NCI-H748 treated with DMSO at 0.1 percent for 48 hours (cell line): ENCODE results near the gene CTRB2.

Experiments
- DNase-seq: peaks from one replicate; lab custom pipeline; 2025; lab: John Stamatoyannopoulos, UW

CTRB2 gene

DNA sequence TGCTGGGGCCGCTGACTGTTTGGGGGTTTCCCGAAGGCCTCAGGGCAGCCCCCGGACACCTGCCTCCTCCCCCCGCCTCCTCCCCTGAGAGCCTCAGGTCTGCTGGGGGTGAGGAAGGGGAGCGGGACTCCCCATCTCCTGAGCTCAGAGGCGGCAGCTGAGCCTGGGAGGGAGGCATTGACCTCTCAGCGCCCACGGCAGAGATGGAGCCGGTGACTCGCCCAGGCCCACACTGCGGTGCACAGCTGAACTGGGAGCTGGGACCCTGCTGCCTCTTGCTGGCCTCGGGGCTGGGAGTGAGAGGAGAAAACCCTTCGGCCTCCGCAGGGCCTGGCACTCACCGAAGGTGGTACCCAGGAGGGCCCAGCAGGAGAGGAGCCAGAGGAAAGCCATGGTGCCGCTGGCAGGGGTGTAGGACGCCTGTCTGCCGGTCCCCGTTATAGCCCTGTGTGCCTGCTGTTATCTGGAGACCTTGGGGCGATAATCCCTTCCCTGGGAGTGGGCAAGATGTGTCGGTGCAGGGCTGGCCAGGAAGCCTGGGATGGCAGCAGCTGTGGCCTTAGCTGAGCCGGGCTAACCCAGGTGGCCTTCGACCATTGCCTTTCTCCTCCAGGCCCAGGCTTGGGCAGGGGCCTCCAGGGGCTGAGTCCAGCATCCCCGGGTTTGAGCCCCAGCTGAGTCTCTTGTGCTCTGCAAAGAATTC lies at the start of gene CTRB2:
Gene CTRB2, minus strand, starts transcription at position 413 of the 703 bp plus-strand sequence. Its CDS starts 20 bp downstream, at position 393.
- no peak for DNase-seq

DNA sequence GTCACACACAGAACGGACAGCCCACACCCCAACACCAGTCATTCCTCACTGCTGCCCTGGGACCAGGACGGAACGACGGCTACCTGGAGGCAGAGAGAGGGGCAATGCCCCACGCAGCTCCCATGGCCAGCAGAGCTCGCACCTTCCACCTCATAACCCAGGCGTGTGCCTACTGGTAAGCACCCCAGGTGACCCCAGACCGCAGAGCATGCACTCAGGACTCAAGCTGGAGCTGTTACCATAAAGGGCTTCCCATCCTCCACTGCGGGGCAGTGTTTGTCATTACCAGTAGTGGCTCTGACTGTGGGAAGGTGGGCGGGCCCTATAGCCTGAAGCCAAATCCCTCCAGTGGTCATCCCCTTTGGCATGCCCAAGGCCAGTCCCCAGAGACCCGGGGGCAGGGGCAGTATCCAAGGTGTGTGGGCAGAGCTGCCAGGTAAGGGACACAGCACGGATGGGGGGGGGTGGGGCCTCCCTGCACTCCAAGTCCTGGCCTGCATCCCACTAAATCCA lies 49.2 kb upstream of the CTRB2 start:
- no peak for DNase-seq

DNA sequence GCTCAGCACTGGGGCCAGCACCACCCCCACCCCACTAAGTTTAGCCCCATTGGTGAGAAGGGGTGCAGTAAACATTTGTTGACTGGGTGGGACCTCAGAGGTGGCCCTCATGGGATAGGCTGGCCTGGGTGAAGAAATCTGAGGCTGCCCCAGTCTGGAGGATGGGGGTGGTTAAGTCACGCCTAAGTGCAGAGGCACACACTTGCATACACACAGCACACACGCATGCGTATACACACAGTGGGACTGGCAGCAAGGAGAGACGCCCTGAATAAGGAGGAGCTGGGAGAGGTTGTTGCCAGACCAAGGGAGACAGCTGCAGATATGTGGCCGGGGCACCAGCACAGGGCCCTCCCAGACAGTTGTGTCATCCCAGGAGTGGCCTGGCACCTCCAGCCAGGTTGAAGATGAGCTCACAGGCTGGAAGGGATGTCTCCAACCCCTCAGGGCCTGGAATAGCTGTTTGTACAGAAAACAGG lies 47.4 kb upstream of the CTRB2 start:
- DNase-seq: no peak

DNA sequence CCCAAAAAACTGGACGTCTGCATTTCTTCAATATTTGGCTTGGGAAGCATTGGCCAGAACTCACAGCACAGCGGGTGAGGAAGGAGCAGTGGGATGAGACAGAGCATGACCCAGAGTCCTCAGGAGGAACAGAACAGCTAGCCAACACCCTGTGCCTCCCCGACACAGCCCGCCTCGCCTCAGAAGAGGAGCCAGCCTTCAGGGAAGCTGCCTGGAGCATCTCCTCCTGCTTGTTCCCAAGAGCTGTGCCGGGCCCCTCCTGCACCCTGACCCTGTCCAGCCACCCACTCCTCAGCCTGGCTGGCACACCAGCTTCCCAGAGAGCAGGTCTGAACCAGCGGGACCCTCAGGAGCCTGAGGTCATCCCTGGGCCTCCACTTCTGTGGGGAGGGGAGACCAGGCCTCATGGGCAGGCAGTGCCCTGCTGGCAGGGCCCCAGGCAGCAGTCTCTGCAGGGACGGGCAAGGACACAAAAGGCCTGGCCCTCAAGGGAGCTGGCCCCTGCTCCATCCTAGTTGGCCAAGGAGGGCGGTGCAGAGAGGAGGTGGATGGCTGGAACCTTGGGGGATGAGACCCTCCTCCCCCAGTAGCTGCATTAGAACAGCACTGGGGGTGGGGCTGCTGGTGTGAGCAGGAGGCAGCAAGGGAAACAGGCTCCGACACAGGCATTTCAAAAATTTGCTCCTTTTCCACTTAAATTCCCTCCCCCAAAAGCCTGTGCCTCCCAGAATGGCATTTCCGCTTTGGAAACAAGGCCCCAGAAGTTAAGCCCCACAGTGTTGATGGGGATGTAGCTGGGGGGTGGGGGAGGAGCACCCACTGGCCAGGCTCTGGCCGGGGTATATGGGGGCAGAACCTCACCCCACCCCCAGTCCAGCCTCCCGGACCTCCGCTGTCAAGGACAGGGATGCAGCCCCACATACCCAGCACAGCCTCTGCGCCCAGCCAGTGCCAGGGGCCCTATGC lies 46.3 kb upstream of the CTRB2 start:
- no peak for DNase-seq

DNA sequence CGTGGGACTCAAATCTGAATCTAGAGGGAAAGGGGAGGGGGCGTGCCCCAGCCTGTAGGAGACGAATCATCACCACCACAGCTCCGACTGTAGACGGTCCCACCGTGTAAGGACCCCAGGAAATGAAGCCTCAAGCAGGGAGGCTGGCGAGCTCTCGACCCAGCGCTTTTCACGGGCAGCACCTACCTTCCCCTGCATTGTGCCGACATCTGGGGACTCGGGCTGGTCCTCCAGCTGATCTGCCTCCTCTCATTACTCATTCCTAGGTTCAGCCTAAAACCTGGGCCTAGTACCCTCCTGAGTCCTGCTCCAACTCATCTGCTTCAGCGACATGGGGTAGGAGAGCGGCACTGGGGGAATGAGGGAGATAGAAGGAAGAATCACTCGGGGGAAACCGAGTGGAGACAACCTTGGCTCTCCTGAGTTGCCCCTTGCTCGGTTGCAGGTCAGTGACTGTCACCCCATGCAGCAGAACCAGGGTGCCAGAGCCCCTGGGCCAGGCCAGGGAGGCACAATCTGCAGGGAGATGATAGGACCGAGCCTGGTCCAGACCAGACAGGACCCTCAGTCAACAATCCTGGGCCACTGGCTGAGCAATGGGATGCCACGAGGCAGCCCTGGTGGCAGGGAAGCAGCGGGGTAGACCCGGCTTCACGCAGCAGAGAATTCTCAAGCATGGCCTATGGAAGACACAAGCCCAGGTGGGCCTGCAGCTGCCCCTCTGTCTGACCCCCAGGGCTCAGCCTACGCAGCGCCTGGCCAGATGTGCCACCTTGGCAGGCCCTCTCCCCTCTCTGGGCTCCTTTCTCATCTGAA lies 45.3 kb upstream of the CTRB2 start:
- DNase-seq: no peak

DNA sequence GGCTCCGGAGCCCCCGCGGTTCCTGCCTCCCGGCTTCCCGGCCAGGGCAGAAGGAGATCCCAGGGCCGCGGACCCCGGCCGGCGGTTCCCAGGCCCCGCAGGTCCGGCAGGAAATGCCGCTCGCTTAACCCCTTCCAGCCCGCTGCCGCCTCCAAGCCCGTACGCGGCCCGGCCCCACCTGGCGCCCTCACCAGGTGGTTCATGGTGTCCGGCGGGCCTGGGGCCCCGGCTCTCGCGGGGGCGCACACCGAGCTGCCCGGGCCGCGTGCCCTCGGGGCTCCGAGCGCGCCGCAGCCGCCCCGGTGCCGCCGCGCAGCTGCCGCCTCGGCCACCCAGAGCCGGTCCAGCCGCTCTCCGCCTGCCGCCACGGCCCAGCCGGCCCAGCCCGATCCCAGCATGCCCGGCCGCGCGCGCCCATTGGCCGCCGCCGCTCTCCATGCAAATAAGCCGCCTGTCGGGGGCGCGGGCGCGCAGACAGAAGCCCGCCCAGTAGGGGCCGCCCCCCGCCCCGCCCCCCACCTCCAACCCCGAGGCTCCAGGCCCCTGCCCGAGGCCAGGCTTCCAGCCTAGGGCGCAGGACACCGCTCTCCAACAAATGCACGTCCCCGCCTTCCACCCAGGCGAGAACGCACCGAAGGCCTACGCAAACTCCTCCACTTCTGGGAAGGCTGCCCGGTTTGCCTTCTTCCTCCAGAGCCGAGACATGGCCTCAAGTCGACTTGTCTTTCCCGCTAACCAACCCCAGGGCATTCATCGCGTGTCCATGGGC lies 44.5 kb upstream of the CTRB2 start, which contains the start of gene BCAR1:
Gene BCAR1, minus strand, starts transcription at position 345 of the 769 bp plus-strand sequence. Its CDS starts 142 bp downstream, at position 203.
- peak; percentile 38 for DNase-seq

DNA sequence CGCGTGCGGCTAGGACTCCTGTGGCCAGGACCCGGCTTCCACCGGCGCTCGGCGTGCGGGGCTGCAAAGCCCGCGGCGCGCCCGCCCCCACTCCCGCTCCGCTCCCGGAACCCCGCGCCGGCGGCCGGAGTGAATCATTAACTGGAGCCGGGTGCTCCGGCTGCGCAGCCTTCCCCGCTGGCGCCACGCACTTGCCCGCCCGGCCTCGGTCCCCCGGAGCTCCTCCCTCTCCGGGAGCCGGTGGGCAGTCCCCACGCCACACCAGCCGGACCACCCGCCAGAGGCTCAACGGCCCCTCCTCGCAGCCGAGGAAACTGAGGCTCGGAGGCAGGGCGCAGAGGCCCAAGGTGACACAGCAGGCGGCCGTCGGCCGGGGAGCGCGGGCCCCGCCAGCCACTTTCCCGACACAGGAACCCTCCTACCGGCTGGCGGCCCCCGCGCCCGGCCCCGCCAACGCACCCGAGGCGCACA lies 43.9 kb upstream of the CTRB2 start:
- DNase-seq: no peak

DNA sequence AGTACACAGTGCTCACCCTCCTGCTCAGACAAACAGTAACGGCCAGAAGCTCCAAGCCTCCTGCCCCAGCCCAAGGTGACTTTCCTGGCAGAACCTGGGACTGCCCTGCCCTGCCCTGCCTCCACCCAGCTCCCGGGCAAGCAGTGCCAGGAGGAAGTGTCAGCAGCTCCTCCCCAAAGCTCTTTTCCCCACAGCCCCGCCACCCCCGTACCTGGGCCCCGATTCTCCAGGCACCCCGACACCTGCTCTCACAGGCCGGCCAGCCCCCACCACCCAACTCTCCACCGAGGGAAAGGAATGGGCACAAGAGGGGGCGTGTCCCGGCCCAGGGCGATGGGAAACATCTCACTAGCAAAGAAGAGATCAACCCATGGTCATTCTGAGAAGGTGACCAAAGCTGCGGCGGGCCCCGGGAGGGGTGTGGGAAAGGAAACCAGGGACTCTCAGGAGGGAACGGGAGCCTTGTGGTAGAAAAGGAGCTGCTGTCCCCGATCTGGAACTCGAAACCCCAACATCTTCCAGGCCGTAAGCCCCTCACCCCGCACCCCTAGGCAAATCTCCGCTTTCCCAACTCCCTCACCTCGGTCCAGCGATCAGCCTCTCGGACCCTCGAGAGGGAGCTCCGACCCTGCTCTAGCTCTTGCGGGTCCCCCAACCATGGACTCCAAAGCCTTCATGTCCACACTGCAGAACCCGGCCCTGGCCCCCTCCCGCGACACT lies 43.3 kb upstream of the CTRB2 start:
- no peak for DNase-seq

DNA sequence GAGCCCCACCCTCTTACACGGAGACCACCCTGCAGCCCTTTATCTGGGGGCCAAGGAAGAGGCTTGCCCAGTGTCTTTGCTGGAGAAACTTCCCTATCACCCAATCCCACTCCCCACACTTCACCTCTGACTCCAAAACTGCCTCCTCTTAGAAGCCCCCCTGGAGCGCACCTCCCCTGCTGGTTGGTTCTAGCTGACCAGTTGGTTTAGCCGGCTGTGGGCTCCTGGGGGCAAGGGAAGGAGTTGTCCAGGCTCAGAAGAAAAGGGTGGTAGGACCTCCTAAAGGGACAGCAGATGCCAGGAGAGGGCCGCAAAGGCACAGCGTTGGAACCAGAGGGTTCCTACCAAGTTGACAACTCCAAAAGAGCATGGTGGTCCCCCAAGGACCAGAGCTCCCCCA lies 42.5 kb upstream of the CTRB2 start:
- no peak for DNase-seq

DNA sequence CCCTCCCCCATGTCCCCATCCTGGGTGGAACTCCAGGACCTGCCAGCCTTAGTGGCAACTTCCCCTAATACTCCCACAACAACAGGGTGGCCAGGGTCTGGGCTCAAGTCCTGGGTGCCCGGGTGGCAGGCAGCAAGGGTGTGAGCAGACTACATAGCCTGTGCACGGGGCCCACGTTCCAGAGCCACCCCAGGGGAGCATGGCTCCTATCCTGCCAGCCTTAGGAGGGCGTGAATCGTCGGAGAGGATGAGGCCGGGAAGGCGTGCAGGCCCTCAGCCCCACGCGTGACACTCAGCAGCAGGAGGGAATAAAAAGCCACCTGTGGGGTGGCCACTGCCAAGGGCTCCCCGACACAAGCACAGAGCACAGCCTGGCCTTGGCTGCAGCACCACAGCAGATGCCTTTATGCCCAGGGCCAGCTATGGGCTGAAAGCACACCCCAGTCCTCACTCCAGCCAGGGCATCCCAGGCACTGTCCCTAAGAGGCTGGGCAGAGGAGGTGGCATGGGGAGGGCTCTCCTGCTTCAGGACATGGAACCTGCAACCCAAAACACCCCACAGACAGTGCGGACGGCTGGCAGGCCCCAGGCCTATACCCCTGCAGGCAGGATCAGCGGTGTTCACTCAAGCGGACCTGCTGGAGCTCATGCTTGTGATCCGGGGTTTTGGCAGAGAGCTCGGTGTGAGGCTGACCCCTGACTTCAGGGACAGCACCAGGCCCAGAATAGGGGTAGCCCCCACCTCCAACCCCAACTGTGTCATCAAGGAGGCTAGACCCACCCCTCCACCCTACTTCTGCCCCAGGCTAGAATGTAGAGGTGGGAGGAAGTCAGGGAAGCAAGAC lies 41.8 kb upstream of the CTRB2 start:
- no peak for DNase-seq

DNA sequence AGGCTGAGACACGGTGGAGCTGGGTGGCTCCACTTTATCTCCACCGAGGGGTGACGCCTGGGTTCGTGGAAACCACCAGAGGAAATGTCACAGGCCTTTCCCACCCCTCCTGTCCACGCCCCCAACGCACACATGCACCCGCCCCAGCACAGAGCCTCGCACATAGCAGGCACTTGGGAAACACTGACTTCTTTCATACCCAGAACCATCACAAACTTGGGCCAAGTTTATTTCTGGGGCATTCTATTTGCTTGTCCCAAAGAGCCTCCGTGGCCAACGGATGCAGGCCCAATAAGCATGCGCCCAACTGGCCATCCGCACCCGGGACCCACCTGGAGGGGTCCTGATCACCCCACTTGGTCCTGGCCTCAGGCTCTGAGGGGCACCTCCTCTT lies 41.2 kb upstream of the CTRB2 start:
- DNase-seq: no peak

DNA sequence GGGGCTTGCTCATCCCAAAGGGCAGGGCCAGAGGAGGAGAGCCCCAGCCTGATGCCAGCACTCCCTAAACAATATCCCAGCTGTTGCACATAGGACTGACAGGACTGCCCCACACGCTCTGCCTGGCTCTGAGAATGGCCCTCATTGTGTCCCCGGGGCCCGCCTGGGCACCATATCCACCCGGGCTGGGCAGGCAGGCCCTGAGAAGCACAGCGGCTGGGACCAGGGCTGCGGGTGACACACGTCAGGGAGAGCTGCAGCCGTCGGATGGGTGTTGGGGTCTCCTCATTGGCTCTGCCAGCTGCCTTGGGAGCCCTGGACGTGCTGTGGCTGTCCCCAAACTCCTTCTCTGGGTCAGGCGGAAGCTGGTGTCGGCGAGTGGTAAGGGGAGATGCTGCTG lies 40.3 kb upstream of the CTRB2 start:
- DNase-seq: no peak

DNA sequence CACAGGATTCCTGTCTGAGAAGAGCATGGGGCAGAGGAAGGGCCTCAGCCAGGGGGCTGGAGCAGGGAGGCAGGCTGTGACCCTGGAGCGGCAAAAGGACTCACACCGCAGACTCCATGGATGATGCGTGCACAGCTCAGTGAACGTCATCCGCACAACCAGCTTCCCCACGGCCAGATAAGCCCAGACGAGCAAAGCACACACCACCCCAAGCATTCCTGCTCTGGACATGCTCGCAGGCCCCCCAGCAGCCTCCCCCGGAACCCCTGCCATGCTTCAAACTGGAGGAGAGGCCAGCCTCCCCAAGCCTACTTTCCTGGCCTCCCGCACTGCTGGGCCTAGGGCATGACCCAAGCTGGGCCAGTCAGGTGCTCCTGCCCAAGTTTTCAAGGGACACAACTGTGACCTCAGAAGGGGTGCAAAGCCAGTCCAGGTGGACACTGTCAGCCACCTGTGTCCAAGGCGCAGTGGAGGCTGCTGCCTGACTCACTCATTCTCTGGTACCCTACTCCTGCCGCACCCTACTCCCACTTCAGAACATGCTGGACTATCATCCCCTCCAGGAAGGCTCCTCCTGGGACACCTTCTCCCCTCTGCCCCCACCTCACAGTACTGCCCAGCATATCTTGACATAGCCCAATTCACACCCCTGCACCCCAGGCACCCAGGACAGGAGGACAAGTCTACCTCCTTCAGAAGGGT lies 39.7 kb upstream of the CTRB2 start:
- no peak for DNase-seq

DNA sequence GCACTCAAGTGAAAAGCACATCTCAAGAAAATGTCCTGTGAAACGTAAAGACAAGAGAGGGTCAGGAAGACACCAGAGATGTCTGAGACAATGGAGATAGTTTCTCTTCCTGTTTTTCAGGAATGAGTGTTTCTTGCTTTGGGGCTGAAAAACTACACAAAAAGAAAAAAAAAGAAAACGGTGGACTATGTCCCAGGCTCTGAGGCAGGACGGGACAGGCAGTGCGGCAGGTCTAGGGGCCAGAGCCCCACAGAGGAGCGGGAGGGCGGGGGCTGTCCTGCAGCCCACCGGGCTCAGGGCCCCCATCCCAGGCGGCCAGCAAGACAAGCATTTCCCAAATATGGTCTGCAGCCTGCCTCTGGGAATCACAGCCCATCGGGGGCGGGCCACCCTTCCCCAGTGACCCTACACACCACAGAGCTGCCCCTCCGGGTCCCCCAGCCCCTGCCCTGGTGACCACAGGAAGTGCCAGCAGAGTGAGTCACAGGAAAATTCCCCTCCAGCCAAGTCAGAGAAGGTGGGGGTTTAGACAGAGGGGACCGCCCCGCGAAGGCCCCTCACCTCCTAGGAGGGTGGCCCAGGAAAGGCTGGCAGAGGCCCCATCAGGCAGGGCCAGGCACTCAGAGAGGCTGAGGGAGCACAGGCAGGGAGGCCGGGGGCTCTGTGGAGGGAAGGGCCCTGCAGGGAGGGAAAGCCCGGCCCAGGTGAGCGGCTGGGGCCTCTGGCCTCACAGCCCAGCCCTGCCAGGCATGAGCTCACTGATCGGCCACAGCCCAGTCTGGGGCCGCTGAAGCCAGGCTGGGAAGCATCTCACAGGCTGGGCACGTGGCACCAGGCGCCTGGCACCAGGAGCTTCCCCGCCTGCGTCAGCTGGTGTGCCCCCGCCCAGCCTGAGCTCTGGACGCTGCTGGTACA lies 38.1 kb upstream of the CTRB2 start:
- no peak for DNase-seq

DNA sequence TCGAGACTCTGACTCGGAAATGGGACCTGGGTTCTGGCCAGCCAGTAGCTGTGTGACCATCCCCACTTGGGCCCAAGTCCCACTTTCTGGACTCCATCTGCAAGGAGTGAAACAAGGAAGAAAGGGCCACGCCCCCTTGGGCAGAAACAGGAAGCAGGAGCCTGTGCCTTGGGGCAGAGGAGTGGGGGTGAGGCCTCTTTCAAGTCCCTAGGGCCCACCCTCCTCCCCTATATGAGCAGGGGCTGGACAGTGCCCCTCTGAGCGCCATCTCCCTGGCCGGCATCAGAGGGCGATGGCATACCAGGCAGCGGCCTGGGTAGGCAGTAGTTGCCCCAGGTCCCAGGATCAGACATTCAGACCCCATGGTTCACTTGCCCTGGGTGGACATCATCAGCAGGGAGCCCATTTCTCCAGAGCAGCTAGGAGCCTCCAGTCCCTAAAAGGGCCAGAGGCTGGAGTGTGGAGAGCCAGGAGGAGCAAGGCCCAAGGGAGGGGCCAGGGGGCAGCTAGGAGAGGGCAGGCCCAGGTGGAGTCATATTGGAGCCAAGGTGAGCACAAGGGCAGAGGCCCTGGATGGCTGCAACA lies 37.4 kb upstream of the CTRB2 start:
- DNase-seq: no peak

DNA sequence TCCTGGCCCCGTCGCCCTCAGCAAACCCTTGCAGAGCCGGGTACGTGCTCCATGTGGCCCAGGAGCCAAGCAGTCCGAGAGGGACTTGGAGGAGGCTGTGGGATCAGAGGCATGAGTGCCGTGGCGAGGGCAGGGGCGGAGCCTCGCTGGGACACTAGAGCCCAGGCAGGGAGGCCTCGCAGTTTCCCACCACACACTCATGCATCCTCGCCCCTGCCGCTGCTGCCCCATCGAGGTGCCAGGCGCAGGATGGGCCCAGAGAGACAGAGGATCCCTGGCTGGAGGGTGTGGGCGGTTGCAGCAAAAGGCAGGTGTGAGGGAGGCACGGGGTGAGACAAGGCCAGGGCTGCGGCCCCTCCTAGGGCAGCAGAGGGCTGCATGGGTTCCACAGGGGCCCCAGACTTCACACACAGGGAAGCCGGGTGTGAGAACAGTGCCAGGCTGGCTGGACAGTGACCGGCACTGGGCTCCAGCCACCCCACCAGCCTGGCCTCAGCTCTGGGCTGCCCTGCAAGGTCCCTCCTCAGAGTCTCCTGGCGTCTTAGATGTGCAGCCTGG lies 36.8 kb upstream of the CTRB2 start:
- no peak for DNase-seq
